Fibroblast of peridontal ligament (primary cell): ENCODE measurements around the gene PPP2R3A.
A peak's percentile ranks its signal among the peaks of the same experiment; 100 is the strongest.
"Not testable (repeated sequence)": the region's sequence is repeated elsewhere in the genome, so short reads cannot be mapped to it uniquely, and the experiment has no call there.

Experiments
- DNase-seq: peaks from one replicate; pipeline ENCODE4 v3.0.0-alpha.2; 2010; ENCODE audit errors: extremely low read depth

PPP2R3A gene

DNA sequence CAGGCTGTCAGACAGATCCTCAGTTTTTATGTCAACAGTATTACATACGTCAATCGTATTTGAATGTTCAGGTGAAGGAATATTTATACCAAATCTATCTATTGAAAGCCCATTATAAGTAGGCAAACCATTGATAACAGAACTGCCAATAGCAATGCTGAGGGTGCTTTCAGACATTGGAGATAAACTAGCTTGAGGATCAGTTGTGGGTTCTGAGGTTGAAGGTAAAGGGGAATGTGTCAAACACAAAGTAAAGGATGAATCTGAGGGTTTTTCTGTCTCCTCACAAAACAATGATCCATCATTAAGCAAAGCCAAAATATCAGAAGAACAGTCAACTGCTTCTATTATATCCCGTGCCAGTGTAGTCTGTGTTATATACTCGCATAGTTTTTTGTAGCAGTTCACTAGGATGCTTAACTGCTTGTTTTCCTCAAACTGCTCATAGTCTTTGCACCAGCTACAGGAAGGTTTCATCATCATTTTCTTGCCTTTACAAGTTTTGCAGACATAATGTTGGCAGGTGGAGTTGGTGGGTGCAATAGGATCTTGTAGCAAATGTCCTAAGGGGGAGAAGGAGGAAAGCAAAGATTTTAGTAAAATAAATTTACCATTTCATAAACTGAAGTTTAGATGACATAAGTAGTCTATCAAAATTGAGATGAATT is 186.8 kb downstream of the PPP2R3A start:
- no peak for DNase-seq

DNA sequence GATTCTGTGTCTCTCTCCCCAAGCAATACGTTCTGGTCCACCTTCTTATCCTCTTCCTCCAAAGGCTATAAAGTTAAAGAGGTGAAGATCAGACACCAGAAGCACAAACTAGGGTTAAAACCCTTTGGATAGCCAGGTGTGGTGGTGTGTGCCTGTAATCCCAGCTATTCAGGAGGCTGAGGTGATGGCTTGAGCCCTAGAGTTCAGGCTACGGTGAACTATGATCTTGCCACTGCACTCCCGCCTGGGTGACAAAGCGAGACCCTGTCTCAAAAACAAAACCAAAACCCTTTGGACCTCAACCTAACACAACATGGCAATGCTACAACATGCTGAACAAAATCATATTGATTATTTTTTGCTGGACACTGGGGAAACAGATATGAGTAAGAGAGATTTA is 187.4 kb downstream of the PPP2R3A start:
- DNase-seq, result no peak

GRCh38 chr3:136161516-136161915 is 196.0 kb downstream of the PPP2R3A start:
- DNase-seq, result no peak

- DNase-seq, result no peak
Measured at GRCh38 chr3:136162322-136162721, 196.8 kb downstream of the PPP2R3A start.

- DNase-seq, result not testable (repeated sequence)
Measured at GRCh38 chr3:136163607-136164006, 198.1 kb downstream of the PPP2R3A start.

- DNase-seq, result no peak
Measured at GRCh38 chr3:136166507-136166906, 201.0 kb downstream of the PPP2R3A start.

- not testable (repeated sequence) for DNase-seq
Measured at GRCh38 chr3:136168236-136168635, 202.7 kb downstream of the PPP2R3A start.

DNA sequence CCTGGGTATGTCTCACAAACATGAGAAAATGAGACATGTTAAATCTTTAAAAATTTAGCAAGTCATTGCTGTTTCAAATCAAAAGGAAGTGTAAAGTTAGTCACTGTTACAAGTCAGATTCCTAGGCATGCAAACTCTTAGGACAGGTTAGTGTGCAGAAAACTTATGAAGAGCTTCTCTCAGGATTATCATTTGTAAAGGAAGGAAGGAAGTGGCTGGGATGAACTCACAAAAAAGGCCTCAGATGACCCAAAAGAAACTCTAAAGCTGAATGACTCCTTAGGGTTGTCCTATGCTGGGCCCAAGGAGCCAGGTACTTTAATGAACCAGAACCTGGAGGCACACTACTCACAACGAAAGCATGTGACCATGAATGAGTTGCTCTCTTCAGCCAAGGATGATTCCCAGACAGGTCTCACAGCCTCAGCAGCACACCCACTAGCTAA is 205.6 kb downstream of the PPP2R3A start:
- DNase-seq, result no peak

GRCh38 chr3:136173939-136174490 is 208.5 kb downstream of the PPP2R3A start:
- no peak for DNase-seq

- DNase-seq, result no peak
Measured at GRCh38 chr3:136177876-136178275, 212.3 kb downstream of the PPP2R3A start.

DNA sequence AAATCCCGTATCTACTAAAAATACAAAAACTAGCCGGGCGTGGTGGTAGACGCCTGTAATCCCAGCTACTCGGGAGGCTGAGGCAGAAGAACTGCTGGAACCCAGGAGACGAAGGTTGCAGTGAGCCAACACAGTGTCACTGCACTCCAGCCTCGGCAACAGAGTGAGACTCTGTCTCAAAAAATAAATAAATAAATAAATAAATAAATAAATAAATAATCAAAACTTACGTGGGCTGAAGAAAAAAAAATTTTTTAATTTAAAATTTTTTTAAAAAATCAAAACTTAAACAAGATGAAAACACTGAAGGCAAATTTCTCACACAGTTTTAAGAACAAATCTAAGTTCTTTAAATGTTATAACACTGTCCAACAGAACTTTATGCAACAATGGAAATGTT is 216.2 kb downstream of the PPP2R3A start:
- DNase-seq, result no peak

- peak; percentile 79 for DNase-seq
Measured at GRCh38 chr3:136184703-136185102, 219.2 kb downstream of the PPP2R3A start.

DNA sequence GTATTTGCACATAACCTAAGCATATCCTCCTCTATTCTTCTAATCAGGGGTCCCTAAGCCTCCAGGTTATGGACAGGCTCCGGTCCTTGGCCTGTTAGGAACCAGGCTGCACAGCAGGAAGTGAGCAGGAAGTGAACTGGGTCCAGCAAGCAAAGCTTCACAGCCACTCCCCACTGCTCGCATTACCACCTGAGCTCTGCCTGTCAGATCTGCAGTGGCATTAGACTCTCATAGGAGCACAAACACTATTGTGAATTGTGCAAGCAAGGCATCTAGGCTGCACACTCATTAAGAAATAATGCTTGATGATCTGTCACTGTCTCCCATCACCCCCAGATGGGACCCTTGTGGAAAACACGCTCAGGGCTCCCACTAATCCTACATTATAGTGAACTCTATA is 220.8 kb downstream of the PPP2R3A start:
- no peak for DNase-seq

- no peak for DNase-seq
Measured at GRCh38 chr3:136186846-136187245, 221.3 kb downstream of the PPP2R3A start.

GRCh38 chr3:136187868-136188267 is 222.3 kb downstream of the PPP2R3A start:
- DNase-seq, result no peak

- no peak for DNase-seq
Measured at GRCh38 chr3:136189043-136189442, 223.5 kb downstream of the PPP2R3A start.

DNA sequence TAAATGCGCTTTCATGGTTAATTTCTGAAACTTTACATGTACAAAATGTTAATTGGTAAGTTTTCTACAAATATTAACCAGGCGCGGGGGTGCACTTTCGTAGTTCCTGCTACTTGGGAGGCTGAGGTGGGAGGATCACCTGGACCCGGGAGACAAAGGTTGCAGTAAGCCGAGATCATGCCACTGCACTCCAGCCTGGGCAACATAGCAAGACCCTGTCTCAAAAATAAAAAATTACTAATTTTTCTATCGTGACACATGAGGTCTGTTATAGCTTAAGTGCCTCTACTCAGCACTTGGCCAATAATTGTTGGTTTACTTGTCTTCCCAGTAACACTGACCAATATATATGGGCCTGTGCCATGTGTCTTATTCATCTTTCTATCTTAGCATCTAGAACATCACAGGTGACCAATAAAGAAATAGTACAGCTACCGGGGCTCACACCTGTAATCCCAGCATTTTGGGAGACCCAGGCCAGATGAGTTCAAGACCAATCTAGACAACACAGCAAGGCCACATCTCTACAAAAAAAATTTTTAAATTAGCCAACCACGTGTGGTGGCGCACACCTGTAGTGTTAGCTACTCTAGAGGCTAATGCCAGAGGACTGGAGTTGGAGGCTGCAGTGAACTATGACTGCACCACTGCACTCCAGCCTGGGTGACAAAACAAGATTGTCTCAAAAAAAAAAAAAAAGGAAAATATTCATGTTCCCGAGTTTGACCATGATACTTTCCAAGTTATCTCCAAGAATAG is 224.5 kb downstream of the PPP2R3A start:
- DNase-seq, result no peak

DNA sequence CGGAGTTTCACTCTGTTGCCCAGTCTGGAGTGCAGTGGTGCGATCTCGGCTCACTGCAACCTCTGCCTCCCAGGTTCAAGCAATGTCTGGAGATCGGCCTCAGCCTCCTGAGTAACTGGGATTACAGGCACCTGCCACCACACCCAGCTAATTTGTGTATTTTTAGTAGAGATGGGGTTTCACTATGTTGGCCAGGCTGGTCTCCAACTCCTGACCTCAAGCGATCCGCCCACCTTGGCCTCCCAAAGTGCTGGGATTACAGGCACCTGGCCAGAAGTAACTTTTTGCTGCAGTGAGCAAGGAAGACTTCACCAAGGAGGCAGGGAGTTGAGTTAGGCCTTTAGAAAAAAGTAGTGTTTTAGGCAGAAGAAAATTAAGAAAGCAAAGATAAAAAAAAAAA is 226.7 kb downstream of the PPP2R3A start:
- DNase-seq, result not testable (repeated sequence)

DNA sequence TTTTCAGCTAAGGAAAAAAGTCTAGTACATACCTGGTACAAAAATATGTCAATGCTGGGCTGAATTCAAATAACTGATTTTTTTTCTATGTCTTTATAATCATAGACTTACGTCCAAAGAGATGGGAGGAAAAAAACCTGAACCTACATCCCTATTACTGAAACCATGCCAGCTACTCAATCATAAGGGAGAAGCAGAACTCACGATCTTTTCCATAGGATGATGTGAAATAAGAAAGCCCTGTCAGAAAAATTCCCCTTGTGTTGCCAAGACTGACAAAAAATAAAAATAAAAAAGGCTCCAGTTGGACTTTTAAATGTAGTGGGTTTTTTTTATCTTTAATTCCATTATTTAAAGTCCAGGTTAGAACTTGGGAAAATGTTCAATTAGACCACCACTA is 227.3 kb downstream of the PPP2R3A start:
- no peak for DNase-seq

- DNase-seq, result peak; percentile 32
Measured at GRCh38 chr3:136193278-136194054, 227.9 kb downstream of the PPP2R3A start.

GRCh38 chr3:136194409-136195257 is 229.1 kb downstream of the PPP2R3A start:
- peak; percentile 27 for DNase-seq
